ENCODE measurements around the gene HRG. TPM values are rescaled to one million over a fixed set of nuclear protein-coding genes. Genes with fewer than 3 reads are reported as not detected.

Gene HRG
- polyA plus RNA-seq, 1 of the 3 experiments (the other 2 are of a cell fraction): not detected

GRCh38 chr3:186621894-186622650 lies 43.7 kb upstream of the HRG start:
- no peaks in the 10 kb centered on the region for H4K20me1 ChIP-seq (ENCODE audit: insufficient read depth)
- H3K4me1 ChIP-seq (ENCODE audit: control insufficient read depth in 1 of 2, insufficient read depth in 2 of 2, low read depth in 1 of 2, low read length in 1 of 2): no peaks in the 10 kb centered on the region; a peak in 1 of 4 replicates
- no peak for TF ChIP-seq FOXJ3 (CRISPR knock-in tag; IDR thresholded peaks at IDR 0.05)
- no peak for TF ChIP-seq MAX (IDR thresholded peaks at IDR 0.05; ENCODE audit: low read depth)
- TF ChIP-seq FOSL2 (IDR thresholded peaks at IDR 0.05; ENCODE audit: borderline replicate concordance, low read depth): no peak
- no peak for TF ChIP-seq GATA2 (CRISPR knock-in tag; IDR thresholded peaks at IDR 0.05)
- TF ChIP-seq SIN3A (IDR thresholded peaks at IDR 0.05; ENCODE audit: borderline replicate concordance, low read depth, low read length): no peak
- TF ChIP-seq MXI1 (IDR thresholded peaks at IDR 0.05; ENCODE audit: low read depth, low read length): no peak
- TF ChIP-seq ZBTB33 (IDR thresholded peaks at IDR 0.05; ENCODE audit: borderline replicate concordance, low read depth): no peak
- TF ChIP-seq NRF1 (IDR thresholded peaks at IDR 0.05; ENCODE audit: low read depth, low read length): no peak
- no peak for TF ChIP-seq EZH2phosphoT487 (IDR thresholded peaks at IDR 0.05; ENCODE audit: borderline replicate concordance, low read depth)
- no peak for TF ChIP-seq IRF3 (IDR thresholded peaks at IDR 0.05; ENCODE audit: low read depth, low read length)
- TF ChIP-seq MEF2A (IDR thresholded peaks at IDR 0.05; ENCODE audit: borderline replicate concordance, low read depth): no peak
- TF ChIP-seq CHD2 (IDR thresholded peaks at IDR 0.05; ENCODE audit: low read length, partially characterized antibody): no peak
- no peak for TF ChIP-seq TEAD4 (IDR thresholded peaks at IDR 0.05; ENCODE audit: borderline replicate concordance, insufficient read depth)
- TF ChIP-seq GABPA (IDR thresholded peaks at IDR 0.05; ENCODE audit: low read depth): no peak
- TF ChIP-seq RAD21 (IDR thresholded peaks at IDR 0.05; ENCODE audit: low read length): no peak
- TF ChIP-seq YY1 (IDR thresholded peaks at IDR 0.05; ENCODE audit: low read depth): no peak
- no peak for TF ChIP-seq SMC3 (IDR thresholded peaks at IDR 0.05; ENCODE audit: low read depth, low read length)
- TF ChIP-seq TCF12 (IDR thresholded peaks at IDR 0.05): no peak
- TF ChIP-seq REST (IDR thresholded peaks at IDR 0.05; ENCODE audit: low read depth, low read length): no peak
- no peak for TF ChIP-seq TAF1 (IDR thresholded peaks at IDR 0.05; ENCODE audit: borderline replicate concordance, low read depth, low read length)
- H3K4me3 ChIP-seq (ENCODE audit: low read depth in 2 of 2, low read length in 1 of 2): no peak overlapping the region
- H3F3A ChIP-seq (replicated peaks; ENCODE audit: insufficient read depth): no peaks in the 10 kb centered on the region
- H3K27ac ChIP-seq (ENCODE audit: low read depth in 2 of 2, low read length in 1 of 2): no peak overlapping the region
- no peak overlapping the region for H3K9ac ChIP-seq
- H3K79me2 ChIP-seq (ENCODE audit: insufficient read depth): no peaks in the 10 kb centered on the region
- peaks cover 34% of the 10 kb centered on the region; the same call in 1 of the 2 replicates for H3K27me3 ChIP-seq (ENCODE audit: insufficient read depth)
- 20% methylated on average over 7 of the region's 7 CpGs for WGBS (ENCODE audit: low lambda C conversion rate)
- no peaks in the 10 kb centered on the region for H3K36me3 ChIP-seq (replicated peaks in 1 of 2; ENCODE audit: control insufficient read depth in 1 of 2, insufficient read depth in 2 of 2, low read length in 1 of 2)
- no peaks in the 10 kb centered on the region for H3K9me3 ChIP-seq
- H3K4me2 ChIP-seq: no peak overlapping the region
- no peaks in the 10 kb centered on the region for H3K9me2 ChIP-seq
- CTCF ChIA-PET: interaction anchor here (1.5 to 4.9 kb wide), 2 partner anchors 6 to 200 kb away, joined by 11 to 51 read pairs; no protein-coding TSS in a partner anchor
- no peak for DNase-seq
- POLR2A ChIA-PET: no interaction called here
- H2AFZ ChIP-seq (ENCODE audit: low read depth): no peak overlapping the region

Measured in SK-N-SH (cell line).